GM18499 (cell line): ENCODE results near the gene NIT1.

Experiments used
- ATAC-seq: cut with Tn5 transposase; IDR thresholded peaks from one replicate; pipeline ENCODE4 v1.9.1; 2021; ENCODE audit warnings: moderate number of reproducible peaks; ENCODE audit not compliant: insufficient read depth, unreplicated experiment

Gene NIT1

GRCh38 chr1:161083748-161084596 lies 33.9 kb upstream of the NIT1 start:
- no peak for ATAC-seq

- ATAC-seq, result no peak
Measured at GRCh38 chr1:161084597-161084988, 33.3 kb upstream of the NIT1 start.

GRCh38 chr1:161085165-161085564 lies 32.7 kb upstream of the NIT1 start:
- no peak for ATAC-seq

- no peak for ATAC-seq
Measured at GRCh38 chr1:161086457-161086856, 31.4 kb upstream of the NIT1 start.

GRCh38 chr1:161088587-161089110 lies 29.3 kb upstream of the NIT1 start:
- no peak for ATAC-seq

GRCh38 chr1:161089251-161089924 lies 28.5 kb upstream of the NIT1 start, which contains the start of gene NECTIN4:
Gene NECTIN4, minus strand, starts transcription at chr1:161089558. Its CDS starts 262 bp downstream, at chr1:161089296.
- no peak for ATAC-seq

GRCh38 chr1:161089938-161090337 lies 28.0 kb upstream of the NIT1 start:
- ATAC-seq, result no peak

- no peak for ATAC-seq
Measured at GRCh38 chr1:161090617-161091016, 27.3 kb upstream of the NIT1 start.

GRCh38 chr1:161091093-161091492 lies 26.8 kb upstream of the NIT1 start:
- no peak for ATAC-seq

GRCh38 chr1:161091796-161092507 lies 26.0 kb upstream of the NIT1 start:
- ATAC-seq, result no peak

GRCh38 chr1:161092621-161093028 lies 25.3 kb upstream of the NIT1 start:
- ATAC-seq, result no peak

GRCh38 chr1:161094481-161094880 lies 23.4 kb upstream of the NIT1 start:
- ATAC-seq, result no peak

GRCh38 chr1:161095230-161095629 lies 22.7 kb upstream of the NIT1 start:
- ATAC-seq, result no peak

GRCh38 chr1:161096015-161096414 lies 21.9 kb upstream of the NIT1 start:
- ATAC-seq, result no peak

- ATAC-seq, result no peak
Measured at GRCh38 chr1:161096530-161096929, 21.4 kb upstream of the NIT1 start.

- ATAC-seq, result peak; percentile 45
Measured at GRCh38 chr1:161098210-161099068, 19.5 kb upstream of the NIT1 start, which contains the start of gene KLHDC9. Gene KLHDC9, plus strand, starts transcription at chr1:161098361. Its CDS starts 175 bp downstream, at chr1:161098536.

- ATAC-seq, result no peak
Measured at GRCh38 chr1:161099090-161099802, 18.7 kb upstream of the NIT1 start.

- no peak for ATAC-seq
Measured at GRCh38 chr1:161100556-161100955, 17.3 kb upstream of the NIT1 start.

GRCh38 chr1:161106431-161106830 lies 11.5 kb upstream of the NIT1 start:
- ATAC-seq, result no peak
